Fibroblast of villous mesenchyme (primary cell): ENCODE data around the gene MRS2. TPM values are rescaled to one million over a fixed set of nuclear protein-coding genes. Genes with fewer than 3 reads are reported as not detected.
"Not testable (repeated sequence)": the region's sequence is repeated elsewhere in the genome, so short reads cannot be mapped to it uniquely, and the experiment has no call there.

Source experiments
- DNase-seq: peaks from one replicate; pipeline ENCODE4 v3.0.0-alpha.2; 2010; ENCODE audit warnings: low read depth
- H3K4me3 ChIP-seq: 2 replicates; pipeline ENCODE4 v1.5.1; 2011; ENCODE audit warnings: low read depth, mild to moderate bottlenecking, low read length
- total RNA-seq: library from RNA; depleted of rRNA; stranded (reverse); fragments of >200 nt; gene quantifications from 2 replicates; pipeline ENCODE4 v1.2.3, GENCODE V29; 2012
- TF ChIP-seq, protein P1 (sequence below): IDR thresholded peaks from 2 replicates; pipeline ENCODE4 v1.5.1; 2012; ENCODE audit warnings: low read depth, mild to moderate bottlenecking, low read length; ENCODE audit not compliant: insufficient read depth

Gene MRS2
- total RNA-seq, 1 donor = 38.4 TPM

DNA sequence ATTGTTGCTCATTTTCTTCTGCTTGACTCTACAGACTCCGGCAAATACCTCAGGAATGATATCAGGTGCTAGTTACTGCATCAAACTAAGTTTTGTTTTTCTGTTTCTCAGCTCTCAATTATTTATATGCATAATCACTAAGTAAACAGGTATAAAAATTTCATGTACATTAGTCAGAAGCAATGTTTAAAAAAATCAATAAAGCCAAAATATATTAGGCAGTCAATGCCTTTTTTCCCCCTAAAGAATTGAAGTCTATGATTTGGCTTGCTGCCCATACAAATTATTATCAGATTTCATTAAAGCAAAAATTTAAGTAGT, 20.6 kb upstream of the MRS2 start:
- TF ChIP-seq, protein P1, sequence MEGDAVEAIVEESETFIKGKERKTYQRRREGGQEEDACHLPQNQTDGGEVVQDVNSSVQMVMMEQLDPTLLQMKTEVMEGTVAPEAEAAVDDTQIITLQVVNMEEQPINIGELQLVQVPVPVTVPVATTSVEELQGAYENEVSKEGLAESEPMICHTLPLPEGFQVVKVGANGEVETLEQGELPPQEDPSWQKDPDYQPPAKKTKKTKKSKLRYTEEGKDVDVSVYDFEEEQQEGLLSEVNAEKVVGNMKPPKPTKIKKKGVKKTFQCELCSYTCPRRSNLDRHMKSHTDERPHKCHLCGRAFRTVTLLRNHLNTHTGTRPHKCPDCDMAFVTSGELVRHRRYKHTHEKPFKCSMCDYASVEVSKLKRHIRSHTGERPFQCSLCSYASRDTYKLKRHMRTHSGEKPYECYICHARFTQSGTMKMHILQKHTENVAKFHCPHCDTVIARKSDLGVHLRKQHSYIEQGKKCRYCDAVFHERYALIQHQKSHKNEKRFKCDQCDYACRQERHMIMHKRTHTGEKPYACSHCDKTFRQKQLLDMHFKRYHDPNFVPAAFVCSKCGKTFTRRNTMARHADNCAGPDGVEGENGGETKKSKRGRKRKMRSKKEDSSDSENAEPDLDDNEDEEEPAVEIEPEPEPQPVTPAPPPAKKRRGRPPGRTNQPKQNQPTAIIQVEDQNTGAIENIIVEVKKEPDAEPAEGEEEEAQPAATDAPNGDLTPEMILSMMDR = no peak
- DNase-seq = no peak

DNA sequence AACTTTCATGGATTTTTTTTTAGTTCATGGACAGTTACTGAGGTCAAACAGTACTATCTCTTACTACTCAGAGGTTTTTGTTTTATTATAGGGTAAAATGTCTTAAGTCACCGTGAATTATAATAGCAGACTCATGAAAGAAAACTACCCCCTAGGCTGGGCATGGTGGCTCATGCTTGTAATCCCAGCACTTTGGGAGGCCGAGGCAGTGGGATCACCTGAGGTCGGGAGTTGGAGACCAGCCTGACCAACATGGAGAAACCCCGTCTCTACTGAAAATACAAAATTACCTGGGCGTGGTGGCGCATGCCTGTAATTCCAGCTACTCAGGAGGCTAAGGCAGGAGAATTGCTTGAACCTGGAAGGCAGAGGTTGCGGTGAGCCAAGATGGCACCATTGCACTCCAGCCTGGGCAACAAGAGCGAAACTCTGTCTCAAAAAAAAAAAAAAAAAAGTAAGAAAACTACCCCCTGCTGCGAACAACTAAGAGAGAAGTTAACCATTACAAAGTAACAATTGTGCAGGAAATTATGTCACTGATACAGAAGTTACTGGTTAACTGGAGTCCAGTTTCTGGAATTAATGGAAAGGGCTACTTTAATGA, 19.7 kb upstream of the MRS2 start:
- DNase-seq, H3K4me3 ChIP-seq: not testable (repeated sequence)

More for the DNA sequence above, 20.6 kb upstream of the MRS2 start:
- no peak overlapping the region for H3K4me3 ChIP-seq

DNA sequence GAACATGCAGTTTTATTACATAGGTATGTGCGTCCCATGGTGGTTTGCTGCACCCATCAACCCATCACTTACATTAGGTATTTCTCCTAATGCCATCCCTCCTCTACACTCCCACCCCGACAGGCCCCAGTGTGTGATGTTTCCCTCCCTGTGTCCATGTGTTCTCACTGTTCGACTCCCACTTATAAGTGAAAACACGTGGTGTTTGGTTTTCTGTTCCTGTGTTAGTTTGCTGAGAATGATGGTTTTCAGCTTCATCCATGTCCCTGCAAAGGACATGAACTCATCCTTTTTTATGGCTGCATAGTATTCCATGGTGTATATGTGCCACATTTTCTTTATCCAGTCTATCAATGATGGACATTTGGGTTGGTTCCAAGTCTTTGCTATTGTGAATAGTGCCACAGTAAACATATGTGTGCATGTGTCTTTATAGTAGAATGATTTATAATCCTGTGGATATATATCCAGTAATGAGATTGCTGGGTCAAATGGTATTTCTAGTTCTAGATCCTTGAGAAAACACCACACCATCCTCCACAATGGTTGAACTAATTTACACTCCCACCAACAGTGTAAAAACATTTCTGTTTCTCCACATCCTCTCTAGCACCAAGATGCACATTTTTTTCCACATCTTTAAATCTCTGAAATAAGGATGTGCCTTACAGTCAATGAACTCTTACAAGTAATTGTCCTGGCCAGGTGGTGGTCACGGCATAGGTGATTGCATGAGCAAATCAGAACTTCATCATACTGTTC, 18.2 kb upstream of the MRS2 start:
- not testable (repeated sequence) for H3K4me3 ChIP-seq, DNase-seq

DNA sequence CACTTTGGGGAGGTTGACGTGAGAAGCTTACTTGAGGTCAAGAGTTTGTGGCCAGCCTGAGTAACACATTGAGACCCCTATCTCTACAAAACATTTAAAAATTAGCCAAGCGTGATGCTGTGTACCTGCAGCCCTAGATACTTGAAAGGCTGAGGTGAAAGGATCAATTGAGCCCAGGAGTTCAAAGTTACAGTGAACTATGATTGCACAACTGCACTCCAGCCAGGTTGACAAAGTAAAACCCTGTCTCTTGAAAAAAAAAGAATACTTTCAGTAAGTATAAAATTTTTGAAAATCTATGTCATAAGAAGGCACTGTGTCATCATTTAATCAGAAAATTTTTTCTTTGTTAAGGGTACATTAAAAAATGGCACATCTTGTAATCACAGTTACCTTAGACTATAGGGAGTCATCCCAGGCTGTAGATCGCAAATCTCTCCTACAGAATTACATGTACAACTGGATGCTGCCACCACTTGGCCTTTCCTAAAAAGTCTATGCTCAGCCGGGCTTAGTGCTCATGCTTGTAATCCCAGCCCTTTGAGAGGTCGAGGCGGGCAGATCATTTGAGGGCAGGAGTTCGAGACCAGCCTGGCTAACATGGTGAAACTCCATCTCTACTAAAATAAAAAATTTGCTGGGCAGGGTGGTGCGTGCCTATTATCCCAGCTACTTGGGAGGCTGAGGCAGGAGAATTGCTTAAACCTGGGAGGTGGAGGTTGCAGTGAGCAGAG, 17.0 kb upstream of the MRS2 start:
- no peak overlapping the region for H3K4me3 ChIP-seq
- TF ChIP-seq, protein P1 = no peak
- DNase-seq = no peak

DNA sequence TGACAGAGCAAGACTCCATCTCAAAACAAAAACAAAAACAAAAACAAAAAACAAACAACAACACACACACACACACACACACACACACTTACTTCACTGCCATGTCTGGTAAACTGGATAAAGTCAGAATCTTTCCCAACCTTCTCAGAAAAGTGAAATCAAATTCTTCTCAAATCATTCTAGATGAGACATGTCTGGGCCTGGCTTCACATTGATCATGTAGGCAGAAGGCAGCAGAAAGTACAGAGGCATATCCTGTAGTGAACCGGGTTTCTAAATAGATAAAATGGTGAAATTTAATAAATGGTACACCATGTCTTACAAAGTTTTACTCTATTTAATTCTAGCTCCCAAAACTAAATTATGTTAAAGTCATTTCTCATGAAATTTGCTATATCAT, 14.9 kb upstream of the MRS2 start:
- H3K4me3 ChIP-seq = no peak overlapping the region
- DNase-seq = no peak
- TF ChIP-seq, protein P1 = no peak

DNA sequence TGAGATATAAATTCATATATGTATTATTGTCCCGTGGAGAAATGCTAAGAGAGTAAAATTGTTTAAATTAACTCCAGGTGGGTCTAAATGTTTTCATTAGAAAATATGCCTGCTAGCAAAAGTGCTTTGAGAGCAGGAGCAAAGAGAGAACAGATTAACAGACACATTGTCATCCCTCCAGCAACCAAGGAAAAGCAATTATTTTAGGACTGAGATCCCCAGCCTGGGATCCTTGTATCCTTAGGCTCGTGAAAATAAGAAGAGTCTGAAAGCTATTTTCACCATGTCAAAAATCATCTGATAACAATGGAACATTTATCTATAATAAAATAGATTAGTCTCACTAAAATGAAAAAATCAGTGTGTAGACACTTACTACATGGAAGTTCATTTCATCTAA, 11.5 kb upstream of the MRS2 start:
- TF ChIP-seq, protein P1 = no peak
- DNase-seq = no peak
- H3K4me3 ChIP-seq = no peak overlapping the region

DNA sequence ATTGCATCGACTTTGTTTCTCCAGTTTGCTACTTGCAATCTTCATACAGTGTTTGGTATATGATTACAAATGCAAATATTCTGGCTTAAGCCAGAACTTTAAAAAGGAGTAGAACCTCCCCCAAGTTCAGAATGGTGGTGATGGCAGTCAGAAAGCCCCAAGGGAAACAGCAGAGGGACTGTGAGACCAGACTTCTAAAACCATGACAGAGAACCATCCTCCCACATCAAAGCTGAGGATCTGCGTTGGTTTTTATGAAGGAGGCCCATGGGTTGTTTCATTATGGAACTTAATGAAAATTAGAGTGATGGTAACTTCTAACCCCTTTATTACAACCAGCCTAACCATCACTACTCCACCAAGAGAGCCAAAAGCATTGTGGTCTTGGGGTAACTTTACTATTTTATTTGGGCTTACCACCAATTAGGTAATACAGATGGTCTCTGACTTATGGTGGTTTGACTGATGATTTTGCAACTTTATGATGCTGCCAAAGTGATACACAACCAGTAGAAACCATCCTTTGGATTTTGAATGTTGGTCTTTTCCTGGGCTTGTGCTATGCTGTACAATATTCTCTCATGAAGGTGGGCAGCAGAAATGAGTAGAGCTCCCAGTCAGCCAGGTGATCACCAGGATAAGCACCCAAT, 10.9 kb upstream of the MRS2 start:
- no peak overlapping the region for H3K4me3 ChIP-seq
- no peak for DNase-seq
- TF ChIP-seq, protein P1 = no peak
